OCI-LY7 (cell line): ENCODE measurements around the gene RTBDN. TPM values are rescaled to one million over a fixed set of nuclear protein-coding genes. Genes with fewer than 3 reads are reported as not detected.

Experiments used
- BruUV-seq: library from RNA; stranded (reverse); fragments of 400-500 nt; replicated peaks from 2 replicates; lab custom pipeline; 2021; lab: Mats Ljungman, UMichigan
- CTCF ChIA-PET: fragments of 300-600 bp; sonication (Branson Sonifier 250); formaldehyde crosslinking; loops from one replicate; lab custom pipeline; 2022; ENCODE audit warnings: antibody characterized with exemption; ENCODE audit not compliant: unreplicated experiment; lab: Charles Lee
- POLR2A ChIA-PET: fragments of 300-600 bp; sonication (Branson Sonifier 250); formaldehyde crosslinking; loops from one replicate; lab custom pipeline; 2022; ENCODE audit warnings: antibody characterized with exemption; lab: Charles Lee
- DNase-seq: peaks from one replicate; pipeline ENCODE4 v3.0.0-alpha.2; 2015; ENCODE audit warnings: low spot score
- H2AFZ ChIP-seq: fragments of 200-600 bp; sonication (generic), shearing (Covaris generic); 2 replicates; pipeline ENCODE4 v1.6.1; 2014; ENCODE audit warnings: mild to moderate bottlenecking, antibody characterized with exemption, low read length, moderate library complexity
- H3K27ac ChIP-seq: fragments of 200-600 bp; sonication (generic); 2 replicates; pipeline ENCODE4 v1.5.1; 2014; ENCODE audit warnings: mixed run types, low read depth, mild to moderate bottlenecking, moderate library complexity, low read length, inconsistent platforms; ENCODE audit not compliant: poor library complexity, severe bottlenecking
- H3K36me3 ChIP-seq: fragments of 200-600 bp; sonication (generic); 2 replicates; pipeline ENCODE4 v1.6.1; 2014; ENCODE audit warnings: mild to moderate bottlenecking, antibody characterized with exemption, low read length, moderate library complexity, mixed read lengths; ENCODE audit not compliant: insufficient read depth
- H3K4me1 ChIP-seq: fragments of 200-600 bp; sonication (generic); 2 replicates; pipeline ENCODE4 v1.5.1; 2014; ENCODE audit warnings: mild to moderate bottlenecking, low read length; ENCODE audit not compliant: insufficient read depth, poor library complexity, severe bottlenecking
- H3K4me2 ChIP-seq: fragments of 200-600 bp; sonication (generic); 2 replicates; pipeline ENCODE4 v1.6.1; 2014; ENCODE audit warnings: mild to moderate bottlenecking, low read length
- H3K4me3 ChIP-seq: fragments of 200-600 bp; sonication (generic); 2 replicates; pipeline ENCODE4 v1.5.1; 2014; ENCODE audit warnings: mild to moderate bottlenecking, low read depth, low read length; ENCODE audit not compliant: poor library complexity, severe bottlenecking
- H3K79me2 ChIP-seq: fragments of 200-600 bp; sonication (generic); 2 replicates; pipeline ENCODE4 v1.6.1; 2016; ENCODE audit warnings: low read depth, mild to moderate bottlenecking, low read length, moderate library complexity, mixed read lengths; ENCODE audit not compliant: insufficient read depth
- H3K9me2 ChIP-seq: fragments of 200-600 bp; sonication (generic); 2 replicates; pipeline ENCODE4 v1.6.1; 2016; ENCODE audit warnings: mild to moderate bottlenecking, low read length, mixed read lengths; ENCODE audit not compliant: insufficient read depth
- H3K9me3 ChIP-seq: fragments of 200-600 bp; sonication (generic); 2 replicates; pipeline ENCODE4 v1.6.1; 2014; ENCODE audit warnings: mild to moderate bottlenecking, mixed run types, low read length, mixed read lengths
- H4K20me1 ChIP-seq: fragments of 200-600 bp; sonication (generic); 2 replicates; pipeline ENCODE4 v1.6.1; 2014; ENCODE audit warnings: mild to moderate bottlenecking, antibody characterized with exemption, low read length, moderate library complexity, mixed read lengths; ENCODE audit not compliant: insufficient read depth
- EZH2phosphoT487 ChIP-seq: fragments of 200-600 bp; sonication (generic); IDR thresholded peaks from 2 replicates; pipeline ENCODE4 v1.6.1; 2018; ENCODE audit warnings: low read depth, borderline replicate concordance, mild to moderate bottlenecking, mixed run types, antibody characterized with exemption, low read length, moderate library complexity, mixed read lengths
- intact Hi-C: fragments of 100-400 bp; cut with micrococcal nuclease; formaldehyde crosslinking; loops from one replicate; pipeline ENCODE4 v1.10.0; 2022; ENCODE audit not compliant: unreplicated experiment
- total RNA-seq, 2 experiments: library from RNA; depleted of rRNA in 1 of 2; stranded (reverse); fragments of >200 nt in 1 of 2; shearing (Covaris generic) in 1 of 2; gene quantifications; 2 replicates each; pipeline ENCODE4 v1.2.3, GENCODE V29; 2014 to 2022
- TF ChIP-seq, protein P1 (sequence below): fragments of 200-600 bp; sonication (generic); conservative IDR thresholded peaks from 2 replicates; pipeline ENCODE4 v1.5.1; 2014; ENCODE audit warnings: mild to moderate bottlenecking, antibody characterized with exemption, low read length, moderate library complexity, mixed read lengths

Gene RTBDN
- total RNA-seq, 2 experiments from 2014 or later = 1.2 TPM; not detected in 1

DNA sequence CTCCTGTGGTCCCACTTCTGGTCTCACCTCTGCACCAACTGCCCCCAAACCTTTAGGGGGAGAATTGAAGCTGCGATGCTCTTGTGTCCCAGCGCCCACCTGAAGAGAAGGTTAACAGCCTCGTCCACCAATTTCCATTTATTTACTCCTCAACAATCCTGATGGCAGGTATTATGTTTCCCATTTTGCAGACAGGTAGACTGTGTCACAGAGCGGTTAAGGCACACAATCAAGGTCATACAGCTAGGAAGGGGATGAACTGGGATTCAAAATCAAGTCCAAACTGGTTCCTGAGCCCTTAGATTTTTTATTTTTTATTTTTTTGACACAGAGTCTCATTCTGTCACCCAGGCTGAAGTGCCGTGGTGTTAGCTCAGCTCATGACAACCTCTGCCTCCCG, 40.7 kb upstream of the RTBDN start:
- Histone ChIP-seq H3K4me1 (peaks cover 6% of the 10 kb centered on the region), H2AFZ (no peak overlapping the region), H3K9me3 (no peaks in the 10 kb centered on the region), H3K4me2 (no peak overlapping the region), H3K9me2 (no peaks in the 10 kb centered on the region), H3K79me2 (no peaks in the 10 kb centered on the region), H3K36me3 (peaks cover 34% of the 10 kb centered on the region), H3K4me3 (no peak overlapping the region), H4K20me1 (no peaks in the 10 kb centered on the region), H3K27ac (no peak overlapping the region)
- DNase-seq = no peak
- no peak for TF ChIP-seq EZH2phosphoT487
- TF ChIP-seq, protein P1, sequence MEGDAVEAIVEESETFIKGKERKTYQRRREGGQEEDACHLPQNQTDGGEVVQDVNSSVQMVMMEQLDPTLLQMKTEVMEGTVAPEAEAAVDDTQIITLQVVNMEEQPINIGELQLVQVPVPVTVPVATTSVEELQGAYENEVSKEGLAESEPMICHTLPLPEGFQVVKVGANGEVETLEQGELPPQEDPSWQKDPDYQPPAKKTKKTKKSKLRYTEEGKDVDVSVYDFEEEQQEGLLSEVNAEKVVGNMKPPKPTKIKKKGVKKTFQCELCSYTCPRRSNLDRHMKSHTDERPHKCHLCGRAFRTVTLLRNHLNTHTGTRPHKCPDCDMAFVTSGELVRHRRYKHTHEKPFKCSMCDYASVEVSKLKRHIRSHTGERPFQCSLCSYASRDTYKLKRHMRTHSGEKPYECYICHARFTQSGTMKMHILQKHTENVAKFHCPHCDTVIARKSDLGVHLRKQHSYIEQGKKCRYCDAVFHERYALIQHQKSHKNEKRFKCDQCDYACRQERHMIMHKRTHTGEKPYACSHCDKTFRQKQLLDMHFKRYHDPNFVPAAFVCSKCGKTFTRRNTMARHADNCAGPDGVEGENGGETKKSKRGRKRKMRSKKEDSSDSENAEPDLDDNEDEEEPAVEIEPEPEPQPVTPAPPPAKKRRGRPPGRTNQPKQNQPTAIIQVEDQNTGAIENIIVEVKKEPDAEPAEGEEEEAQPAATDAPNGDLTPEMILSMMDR = no peak
- POLR2A ChIA-PET = no interaction called here
- intact Hi-C loops = no loop called here
- CTCF ChIA-PET = no interaction called here
- no TSS peak for BruUV-seq

DNA sequence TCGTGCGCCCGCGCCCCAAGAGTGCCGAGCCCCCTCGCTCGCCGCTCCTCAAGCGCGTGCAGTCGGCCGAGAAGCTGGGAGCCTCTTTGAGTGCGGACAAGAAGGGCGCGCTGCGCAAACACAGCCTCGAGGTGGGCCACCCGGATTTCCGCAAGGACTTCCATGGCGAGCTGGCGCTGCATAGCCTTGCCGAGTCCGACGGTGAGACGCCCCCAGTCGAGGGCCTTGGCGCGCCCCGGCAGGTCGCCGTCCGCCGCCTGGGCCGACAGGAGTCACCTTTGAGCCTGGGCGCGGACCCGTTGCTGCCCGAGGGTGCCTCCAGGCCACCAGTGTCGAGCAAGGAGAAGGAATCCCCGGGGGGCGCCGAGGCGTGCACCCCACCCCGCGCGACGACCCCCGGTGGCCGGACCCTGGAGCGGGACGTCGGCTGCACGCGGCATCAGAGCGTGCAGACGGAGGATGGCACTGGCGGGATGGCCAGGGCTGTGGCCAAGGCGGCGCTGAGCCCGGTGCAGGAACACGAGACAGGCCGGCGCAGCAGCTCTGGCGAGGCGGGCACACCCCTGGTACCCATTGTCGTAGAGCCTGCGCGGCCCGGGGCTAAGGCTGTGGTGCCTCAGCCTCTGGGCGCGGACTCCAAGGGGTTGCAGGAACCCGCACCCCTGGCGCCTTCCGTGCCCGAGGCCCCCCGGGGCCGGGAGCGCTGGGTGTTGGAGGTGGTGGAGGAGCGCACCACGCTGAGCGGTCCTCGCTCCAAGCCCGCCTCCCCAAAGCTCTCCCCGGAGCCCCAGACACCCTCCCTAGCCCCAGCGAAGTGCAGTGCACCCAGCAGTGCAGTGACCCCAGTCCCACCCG, 39.7 kb upstream of the RTBDN start:
- no peaks in the 10 kb centered on the region for H3K9me3 ChIP-seq
- peaks cover 34% of the 10 kb centered on the region for H3K36me3 ChIP-seq
- H4K20me1 ChIP-seq = no peaks in the 10 kb centered on the region
- H2AFZ ChIP-seq = no peak overlapping the region
- POLR2A ChIA-PET = no interaction called here
- H3K4me2 ChIP-seq = no peak overlapping the region
- no peak overlapping the region for H3K4me3 ChIP-seq
- CTCF ChIA-PET = no interaction called here
- no peaks in the 10 kb centered on the region for H3K79me2 ChIP-seq
- TF ChIP-seq, protein P1 = no peak
- no peak for TF ChIP-seq EZH2phosphoT487
- no peaks in the 10 kb centered on the region for H3K4me1 ChIP-seq
- H3K9me2 ChIP-seq = no peaks in the 10 kb centered on the region
- no peak for DNase-seq
- BruUV-seq = no TSS peak
- intact Hi-C loops = no loop called here
- H3K27ac ChIP-seq = no peak overlapping the region
